SIG-M5 (cell line): ENCODE data around the gene PLD5.
"Not testable (repeated sequence)": the region's sequence is repeated elsewhere in the genome, so short reads cannot be mapped to it uniquely, and the experiment has no call there.

Experiments
- DNase-seq: peaks from one replicate; lab custom pipeline; 2025; lab: John Stamatoyannopoulos, UW

Gene PLD5

DNA sequence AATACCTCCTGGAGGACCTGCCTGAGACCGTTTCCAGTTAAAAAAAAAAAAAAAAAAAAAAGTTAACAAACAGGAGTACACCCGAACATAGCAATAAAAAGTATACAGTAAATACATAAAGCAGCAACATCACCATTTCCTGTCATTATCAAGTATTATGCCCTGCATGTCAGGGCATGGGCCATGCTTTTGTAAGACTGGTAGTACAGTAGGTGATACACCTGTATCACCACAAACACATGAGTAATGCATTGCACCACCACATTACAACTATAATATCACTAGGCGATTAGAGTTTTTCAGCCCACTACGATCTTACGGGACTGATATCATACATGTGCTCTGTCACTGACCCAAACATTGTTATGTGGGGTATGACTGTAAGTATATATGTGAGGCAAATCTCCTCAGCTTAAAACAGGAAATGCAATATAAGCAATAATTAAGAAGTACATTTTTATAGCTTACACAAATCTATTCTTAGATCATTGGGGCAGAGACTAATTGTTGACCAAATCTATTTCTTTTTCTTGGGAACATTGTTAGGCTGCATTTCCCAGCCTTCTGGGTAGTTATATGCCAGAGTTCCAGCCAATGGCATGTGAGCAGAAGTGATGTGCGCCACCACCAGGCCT, 98.1 kb downstream of the PLD5 start:
- DNase-seq = no peak

DNA sequence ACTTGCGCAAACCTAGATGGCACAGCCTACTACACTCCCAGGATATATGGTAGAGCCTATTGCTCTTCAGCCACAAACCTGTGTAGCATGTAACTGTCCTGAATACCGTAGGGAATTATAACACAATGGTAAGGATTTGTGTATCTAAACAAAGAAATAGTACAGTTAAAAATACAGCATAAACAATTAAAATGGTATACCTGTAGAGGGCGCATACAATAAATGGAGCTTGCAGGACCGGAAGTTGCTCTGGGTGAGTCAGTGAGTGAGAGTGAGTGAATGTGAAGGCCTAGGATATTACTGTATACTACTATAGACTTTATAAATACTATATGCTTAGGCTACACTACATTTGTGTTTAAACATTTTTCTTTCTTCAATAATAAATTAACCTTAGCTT, 99.3 kb downstream of the PLD5 start:
- no peak for DNase-seq

DNA sequence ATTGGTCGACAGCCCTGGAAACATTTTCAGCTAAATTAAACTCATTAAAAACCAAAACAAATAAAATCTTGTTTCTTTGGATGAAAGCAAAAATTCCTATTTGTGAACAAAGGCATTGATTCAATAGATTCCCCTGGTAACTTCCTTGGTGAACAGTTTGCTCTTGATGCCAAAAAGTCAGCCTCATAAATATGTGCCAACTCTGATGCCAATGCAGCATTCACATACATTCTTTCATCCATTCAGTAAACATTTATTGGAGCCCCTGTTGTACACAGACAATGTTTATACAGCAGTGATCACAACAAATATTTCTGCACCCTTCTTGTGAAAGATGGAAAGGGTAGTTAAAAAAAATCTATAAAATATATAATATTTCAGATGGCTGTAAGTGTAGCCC, 107.8 kb downstream of the PLD5 start:
- no peak for DNase-seq

DNA sequence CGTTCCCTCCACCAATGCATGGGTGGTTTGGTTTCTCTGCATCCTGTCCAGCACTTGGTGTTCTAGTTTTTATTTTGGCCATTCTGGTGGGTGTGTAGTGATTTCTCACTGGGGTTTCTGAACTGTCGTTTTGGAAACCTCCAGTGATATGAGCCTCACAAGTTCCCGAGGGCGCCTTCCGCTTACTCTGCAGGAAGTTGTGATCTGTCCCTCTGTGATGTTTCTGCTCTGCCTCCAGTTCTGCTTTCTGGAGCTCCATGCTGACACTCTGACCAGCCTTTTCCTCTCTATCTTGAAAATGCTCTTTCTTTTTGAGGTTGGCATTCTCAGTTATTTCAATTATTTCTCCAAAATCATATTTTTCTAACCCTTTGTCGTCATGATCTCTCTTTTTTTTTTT, 111.6 kb downstream of the PLD5 start:
- no peak for DNase-seq

DNA sequence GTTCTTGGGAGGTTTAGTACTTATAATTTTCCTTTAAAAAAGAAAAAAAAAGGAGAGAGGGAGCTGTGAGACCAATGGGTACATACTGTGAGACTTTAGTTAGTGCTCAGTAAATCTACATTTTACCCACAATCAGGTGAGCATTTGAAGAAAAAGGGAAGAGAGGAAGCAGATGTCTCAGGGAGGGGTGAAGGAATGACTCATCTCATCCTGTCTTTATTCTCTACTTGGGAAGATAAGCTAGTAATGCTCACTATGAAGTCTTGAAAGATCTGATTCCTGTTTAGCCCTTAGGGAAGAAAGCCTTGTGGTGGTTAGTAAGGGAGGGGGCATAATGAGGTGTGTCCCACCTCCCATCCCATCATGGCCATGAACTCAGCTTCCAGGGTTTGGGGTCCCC, 112.6 kb downstream of the PLD5 start:
- DNase-seq = no peak

DNA sequence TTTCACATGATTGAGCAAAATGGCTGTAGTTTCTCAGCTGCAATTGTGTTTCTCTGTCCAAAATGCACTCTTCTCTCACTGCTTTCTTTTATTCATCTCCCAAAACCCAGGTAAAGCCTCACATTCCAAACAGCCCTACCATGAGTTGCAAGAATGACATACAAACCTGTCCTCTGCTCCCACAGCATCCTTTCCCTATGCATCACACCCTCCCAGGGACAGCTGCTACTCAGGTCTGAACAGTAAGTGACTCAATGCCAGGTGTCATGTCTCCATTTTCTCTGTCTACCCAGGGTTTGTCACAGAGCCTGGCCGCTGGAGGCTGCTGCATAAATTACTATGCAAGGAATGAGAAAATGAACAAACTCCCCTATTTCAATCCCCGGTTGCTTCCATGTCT, 118.5 kb downstream of the PLD5 start:
- no peak for DNase-seq

DNA sequence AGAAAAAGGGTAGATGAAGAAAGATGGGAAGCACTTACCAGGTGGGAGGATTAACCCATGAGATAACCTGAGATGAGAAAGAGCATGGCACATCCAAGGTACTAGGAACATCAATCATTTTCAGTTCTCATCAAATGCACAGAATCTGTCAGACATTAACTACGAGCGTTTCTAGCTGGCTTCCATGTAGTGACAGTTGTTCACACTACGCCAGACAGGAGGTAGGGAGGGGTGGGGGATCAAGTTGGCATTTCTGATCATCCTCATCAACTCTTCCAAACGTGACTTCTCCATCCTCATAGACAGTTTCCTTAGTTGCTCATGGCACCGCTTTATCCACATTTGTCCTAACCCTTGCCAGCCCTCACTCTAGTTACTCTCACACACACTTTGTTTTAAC, 120.2 kb downstream of the PLD5 start:
- DNase-seq = no peak

DNA sequence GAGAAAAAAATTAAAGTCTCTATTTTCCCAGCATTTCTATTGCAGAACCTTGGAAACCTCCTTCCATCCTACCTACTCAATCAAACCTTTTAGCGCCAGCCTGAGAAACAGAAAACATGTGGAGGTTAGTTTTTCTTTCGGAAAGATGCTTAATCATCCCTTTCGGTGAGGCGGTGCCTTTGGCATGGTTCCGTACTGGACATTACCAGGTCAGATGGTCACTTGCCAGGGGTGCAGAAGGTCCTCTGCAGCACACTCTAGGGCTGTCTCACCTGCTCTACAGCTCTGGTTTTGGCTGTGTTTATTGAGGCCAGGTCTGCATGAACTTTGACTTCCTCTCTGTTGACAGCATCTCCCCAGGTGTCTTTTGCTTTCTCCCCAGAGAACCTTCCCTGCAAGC, 121.5 kb downstream of the PLD5 start:
- DNase-seq = no peak

DNA sequence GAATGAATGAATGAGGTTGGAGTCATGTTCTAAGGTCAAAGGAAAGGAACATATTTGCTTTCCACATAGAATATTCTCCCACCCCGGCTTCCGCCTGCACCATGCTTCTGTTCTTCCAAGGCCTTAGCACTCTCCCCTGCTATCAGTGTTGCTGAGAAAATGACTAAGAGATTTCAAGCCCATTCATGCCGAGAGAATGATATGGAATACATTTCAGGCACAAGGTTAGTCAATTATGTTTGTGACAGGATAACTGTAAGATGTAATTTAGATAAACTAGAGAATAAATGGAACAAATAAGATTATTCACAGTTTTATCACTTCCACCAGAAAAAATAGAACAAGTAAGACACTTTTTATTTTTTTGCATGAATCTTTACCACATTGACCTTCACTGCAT, 122.6 kb downstream of the PLD5 start:
- DNase-seq = no peak

DNA sequence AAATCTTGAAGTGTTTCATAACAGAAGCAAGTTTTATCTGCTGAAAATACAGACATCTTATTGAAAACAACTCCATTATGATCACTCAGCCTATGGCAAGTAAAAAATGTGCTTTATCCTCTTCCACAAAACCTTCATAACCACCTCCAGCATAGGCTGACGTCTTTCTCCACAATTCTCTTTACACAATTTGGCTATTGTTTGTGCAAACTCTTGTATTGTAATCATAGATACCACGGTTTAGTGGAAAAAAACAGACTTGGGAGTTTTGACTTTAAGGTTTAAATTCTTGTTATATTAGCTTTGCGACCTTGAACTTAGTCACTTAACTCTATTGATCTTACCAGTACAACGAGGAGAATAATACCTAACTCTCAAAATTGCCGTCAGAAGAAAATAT, 126.1 kb downstream of the PLD5 start:
- DNase-seq = no peak

DNA sequence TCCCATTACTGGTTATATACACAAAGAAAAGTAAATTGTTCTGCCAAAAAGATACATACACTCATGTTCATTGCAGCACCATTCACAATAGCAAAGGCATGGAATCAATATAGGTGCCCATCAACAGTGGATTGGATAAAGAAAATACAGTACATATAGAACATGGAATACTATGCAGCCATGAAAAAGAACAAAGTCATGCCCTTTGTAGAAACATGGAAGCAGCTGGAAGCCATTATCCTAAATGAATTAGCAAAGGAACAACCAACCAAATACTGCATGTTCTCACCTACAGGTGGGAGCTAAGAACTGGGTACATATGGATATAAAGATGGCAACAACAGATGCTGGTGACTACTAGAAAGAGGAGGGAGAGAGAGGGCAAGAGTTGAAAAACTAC, 132.6 kb downstream of the PLD5 start:
- no peak for DNase-seq

DNA sequence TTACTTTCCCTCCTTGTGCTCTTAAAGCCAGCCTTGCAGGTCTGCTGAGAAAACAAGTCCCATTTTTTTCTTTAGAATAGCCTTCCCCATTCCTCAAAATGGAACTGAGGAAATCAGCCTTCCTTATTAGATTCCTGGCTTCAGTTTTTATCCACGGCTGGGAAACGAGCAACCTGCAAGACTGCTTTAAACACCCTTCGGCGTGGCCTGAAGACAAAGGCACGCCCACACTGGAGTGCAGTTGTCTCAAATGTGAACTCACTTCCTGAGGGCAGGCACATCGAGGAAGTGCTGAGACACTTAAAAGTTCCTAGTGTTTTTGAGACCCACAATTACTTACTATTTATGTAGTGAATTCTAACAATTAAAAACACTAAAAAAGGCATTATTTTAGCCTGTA, 148.4 kb downstream of the PLD5 start:
- not testable (repeated sequence) for DNase-seq

DNA sequence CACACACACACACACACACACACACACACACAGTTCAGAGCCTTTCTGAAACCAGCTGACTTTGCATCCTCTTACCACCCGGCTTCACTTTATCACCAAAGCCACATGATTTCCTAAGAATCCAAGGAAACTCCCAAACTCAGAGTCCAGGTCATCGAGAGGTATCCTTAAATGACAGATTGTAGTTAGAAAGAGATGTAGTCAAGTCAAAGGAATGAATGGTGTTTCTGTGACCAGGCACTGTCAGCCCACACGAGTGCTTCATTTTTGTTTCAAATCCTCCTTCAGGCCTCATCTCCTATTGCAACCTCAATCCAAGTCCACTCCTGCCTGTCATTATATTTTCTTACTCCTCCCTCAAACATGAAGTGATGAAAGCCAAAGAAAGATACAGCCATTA, 174.1 kb downstream of the PLD5 start:
- DNase-seq = not testable (repeated sequence)

DNA sequence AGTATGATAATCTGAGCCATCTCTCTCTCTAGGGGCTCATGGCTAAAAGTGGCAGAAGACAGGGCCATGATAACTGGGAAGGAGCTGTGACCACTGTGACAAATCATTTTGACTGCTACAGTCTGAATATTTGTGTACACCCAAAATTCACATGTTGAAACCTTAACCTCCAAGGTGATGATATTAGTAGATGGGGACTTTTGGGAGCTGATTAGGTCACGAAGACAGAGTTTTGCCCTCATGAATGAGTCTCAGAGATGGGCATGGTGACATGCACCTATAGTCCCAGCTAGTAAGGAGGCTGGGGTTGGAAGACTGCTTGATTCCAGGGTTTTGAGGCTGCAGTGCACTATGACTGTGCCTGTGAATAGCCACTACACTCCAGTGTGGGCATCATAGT, 174.9 kb downstream of the PLD5 start:
- no peak for DNase-seq

DNA sequence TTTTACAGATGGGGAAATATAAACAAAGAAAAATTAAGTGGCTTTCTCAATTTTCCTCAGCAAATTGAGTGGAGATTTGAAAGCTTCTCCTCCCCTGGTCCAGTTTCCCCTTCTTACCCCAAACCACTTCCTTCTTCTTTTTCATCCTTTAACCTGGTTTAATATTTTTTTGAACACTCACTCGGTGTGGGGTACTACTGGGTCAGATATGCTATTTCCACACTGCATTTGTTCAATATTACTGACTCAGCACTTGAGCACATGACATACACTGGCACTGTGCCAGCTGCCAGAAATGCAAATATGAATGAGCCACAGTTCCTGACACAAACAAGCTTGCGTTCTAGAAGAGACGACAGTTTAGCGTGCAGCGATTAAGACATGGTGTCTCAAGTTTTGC, 193.6 kb downstream of the PLD5 start:
- not testable (repeated sequence) for DNase-seq

DNA sequence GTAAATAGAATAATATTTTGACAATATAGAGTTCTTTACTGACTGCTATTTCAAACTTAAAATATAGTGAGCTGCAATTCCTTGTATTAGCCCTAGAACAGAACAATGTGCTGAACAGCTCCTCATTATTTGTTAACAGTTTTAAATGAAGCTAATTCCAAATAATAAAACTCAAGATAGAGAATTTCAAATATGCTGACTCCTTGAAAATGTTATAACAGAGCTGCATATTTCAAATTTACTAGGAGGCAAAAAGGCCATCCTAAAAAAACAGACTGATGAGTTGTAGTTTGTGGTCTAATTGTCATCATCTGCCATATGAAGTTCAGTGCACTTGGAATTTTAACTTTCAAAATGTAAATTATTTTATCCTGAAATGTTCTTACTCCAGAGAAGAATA, 197.1 kb downstream of the PLD5 start:
- DNase-seq = not testable (repeated sequence)

DNA sequence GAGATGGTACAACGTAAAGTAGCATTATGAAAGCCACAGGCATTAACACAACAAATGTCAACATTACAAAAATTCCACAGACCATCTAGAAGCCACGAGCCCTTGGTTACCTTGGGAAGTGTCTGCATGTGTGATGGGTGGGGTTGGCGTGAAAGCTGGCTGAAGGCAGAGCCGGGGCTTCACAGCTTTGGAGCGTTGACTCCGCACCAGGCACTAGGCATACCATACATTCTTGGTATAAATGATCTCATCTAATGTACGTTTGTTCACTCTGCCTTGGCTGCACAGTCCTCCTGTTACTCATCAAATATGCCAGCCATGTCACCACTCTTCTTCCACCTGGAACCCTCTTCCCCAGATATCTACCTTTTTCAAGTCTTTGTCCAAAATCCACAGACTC, 202.5 kb downstream of the PLD5 start:
- not testable (repeated sequence) for DNase-seq

DNA sequence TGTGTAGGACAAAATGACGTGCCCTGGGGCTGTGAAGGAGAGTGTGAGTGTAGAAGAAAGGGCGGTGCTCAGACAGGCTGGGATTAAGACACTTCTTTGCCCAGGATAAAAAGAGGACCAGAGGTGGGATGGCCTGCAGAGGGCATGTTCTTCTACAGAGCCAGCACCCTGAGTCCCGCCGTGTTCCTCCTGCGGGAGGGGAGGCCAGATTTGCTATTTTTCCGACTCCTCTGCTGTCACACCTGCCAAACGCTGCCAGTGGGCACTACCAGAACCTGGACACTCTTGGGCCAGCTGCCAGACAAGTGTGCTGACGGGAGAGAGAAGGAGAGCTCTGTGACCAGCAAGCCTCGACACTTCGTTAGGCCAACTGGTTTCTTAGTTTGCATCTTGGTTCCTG, 206.4 kb downstream of the PLD5 start:
- DNase-seq = no peak

DNA sequence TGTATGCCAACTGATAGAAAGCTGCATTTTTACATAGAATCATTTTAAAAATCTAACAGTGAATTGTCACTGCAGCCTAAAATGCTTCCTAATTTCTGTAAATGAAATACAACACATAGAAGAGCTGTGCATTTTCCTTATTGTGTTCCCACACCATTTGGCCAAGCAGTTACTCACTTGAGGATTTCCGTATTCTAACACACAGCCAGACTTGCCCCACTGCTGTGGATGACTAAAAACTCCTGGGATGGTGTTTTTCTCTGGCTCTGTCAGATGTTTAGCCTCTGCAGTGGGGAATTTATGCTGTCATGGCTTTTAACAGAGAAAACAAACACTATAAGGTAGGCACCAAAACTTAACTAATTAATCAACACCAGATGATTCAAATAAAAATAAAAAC, 209.6 kb downstream of the PLD5 start:
- not testable (repeated sequence) for DNase-seq

DNA sequence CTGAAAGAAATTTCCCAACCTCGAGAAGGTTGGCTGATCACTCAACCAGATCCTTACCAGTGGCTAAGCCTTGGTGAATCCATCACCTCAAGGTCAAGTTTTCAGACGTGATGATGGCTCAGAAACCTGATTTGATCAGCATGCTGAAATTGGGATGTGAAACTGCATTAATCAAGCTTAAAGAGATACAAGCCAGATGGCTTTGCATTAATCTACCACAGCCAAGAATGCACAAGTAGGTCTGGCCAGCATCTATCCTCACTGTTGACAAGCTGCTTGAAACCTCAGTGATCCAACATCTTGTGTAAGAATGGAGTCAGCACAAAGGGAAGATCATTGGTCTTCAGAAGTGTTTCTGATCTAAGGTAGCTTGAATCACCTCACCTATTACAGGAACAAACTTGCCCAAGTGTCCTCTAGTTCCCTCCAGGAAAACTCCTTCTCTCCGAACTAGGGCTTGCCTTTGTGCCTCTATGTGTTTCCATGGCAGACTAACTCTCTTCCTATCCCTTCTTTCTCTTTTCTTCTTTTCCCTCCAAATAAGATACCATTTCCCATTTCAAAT, 210.3 kb downstream of the PLD5 start:
- DNase-seq = not testable (repeated sequence)

DNA sequence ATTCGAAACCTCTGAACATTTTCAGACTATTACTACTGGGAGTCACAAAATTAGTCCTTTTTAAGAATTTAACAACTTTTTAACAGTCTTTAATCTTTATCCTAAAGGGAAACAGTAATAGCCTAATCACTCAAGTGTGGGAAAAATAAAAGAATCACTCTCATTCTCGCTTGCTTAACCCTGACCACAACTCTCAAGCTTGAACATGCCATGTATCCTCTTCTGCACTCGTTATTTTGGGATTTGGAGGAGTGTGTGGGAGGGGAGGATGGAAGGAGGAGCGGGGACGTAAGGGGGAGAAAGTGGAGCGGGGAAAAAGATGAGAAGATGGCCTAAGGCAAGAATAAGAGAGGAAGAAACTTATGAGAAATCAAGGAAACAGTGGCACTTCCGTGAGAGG, 215.8 kb downstream of the PLD5 start:
- not testable (repeated sequence) for DNase-seq

DNA sequence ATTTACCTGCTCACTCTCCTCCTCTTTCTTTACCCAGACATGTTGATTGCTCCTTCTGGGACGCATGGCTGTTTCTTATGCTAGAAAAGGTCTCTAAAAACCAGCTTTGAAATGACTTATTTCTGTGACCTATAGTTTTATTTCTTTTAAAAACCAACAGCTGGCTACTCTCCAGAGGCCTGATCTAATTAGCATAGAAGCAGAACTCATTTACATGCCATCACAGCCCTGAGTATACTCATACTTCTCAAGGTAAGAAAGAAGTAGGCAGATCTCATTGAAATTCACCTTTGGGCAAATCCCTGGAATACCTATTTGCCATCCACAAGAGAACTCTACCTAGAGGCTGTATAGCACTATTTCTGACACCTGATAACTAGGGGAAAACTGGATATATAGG, 230.7 kb downstream of the PLD5 start:
- not testable (repeated sequence) for DNase-seq

DNA sequence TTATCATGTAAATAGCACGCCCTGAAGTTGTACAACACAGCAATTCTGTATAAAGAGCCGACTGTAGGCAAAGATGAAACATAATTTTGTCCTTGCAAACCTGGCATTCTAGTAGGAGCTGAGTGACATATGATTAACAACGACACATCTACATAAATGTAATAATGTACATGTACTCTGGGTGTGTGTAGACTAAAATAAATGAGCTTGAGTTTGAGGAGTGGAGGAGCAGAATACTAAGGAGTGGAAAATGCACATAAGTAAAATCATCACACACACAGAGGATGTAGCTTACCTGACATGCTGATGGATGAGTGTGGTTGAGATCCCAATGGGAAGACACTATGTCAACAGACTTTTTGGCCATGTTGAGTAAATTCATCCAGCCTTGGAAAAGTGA, 236.4 kb downstream of the PLD5 start:
- not testable (repeated sequence) for DNase-seq

DNA sequence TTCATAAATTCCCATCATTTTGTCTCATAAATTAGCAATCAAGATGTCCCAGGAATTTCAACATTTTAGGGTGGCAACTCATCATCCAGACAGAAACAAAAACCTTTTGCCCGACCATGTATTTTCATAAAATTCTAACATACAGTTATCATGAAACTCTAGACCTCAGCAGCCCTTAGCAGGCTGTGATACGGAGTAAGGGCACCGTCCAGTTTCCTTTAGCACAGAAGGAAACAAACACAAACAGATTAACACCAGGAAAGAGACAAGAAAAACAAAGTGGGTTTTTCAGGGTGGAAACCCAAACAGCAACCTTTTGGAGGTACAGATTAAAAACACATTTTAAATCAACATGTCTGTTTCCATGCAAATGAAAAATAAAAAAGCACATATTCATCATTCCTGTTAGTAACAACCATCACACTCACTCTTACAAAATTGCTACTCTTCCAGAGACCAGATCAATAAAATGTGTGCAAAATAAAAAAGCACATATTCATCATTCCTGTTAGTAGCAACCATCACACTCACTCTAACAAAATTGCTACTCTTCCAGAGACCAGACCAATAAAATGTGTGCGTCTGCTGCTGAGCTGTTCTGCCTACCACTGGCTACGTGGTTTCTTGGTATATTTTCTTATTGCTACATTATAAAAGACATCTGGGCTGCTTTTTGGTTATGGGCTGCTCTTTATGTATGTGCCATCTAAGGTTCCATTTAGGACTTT, 241.6 kb downstream of the PLD5 start:
- not testable (repeated sequence) for DNase-seq
